Stimulated activated naive CD8-positive, alpha-beta T cell treated with anti-CD3 and anti-CD28 coated beads, Interleukin-15, Interleukin-2, amounts not matched to agents 100 ng/mL and 50 ng/mL, for 24 hours (primary cell): Measurements from ENCODE around the gene CACNA1E.

Source experiments
- H3K27ac Mint-ChIP-seq: one replicate; pipeline ENCODE4 v1.8.0; 2021; ENCODE audit warnings: mild to moderate bottlenecking, mixed read lengths
- H3K27me3 Mint-ChIP-seq: one replicate; pipeline ENCODE4 v1.8.0; 2021; ENCODE audit warnings: mixed read lengths
- H3K36me3 Mint-ChIP-seq: one replicate; pipeline ENCODE4 v1.8.0; 2021; ENCODE audit warnings: low read depth, mixed read lengths
- H3K4me1 Mint-ChIP-seq: one replicate; pipeline ENCODE4 v1.8.0; 2021; ENCODE audit warnings: low read depth, mixed read lengths
- H3K4me3 Mint-ChIP-seq: one replicate; pipeline ENCODE4 v1.8.0; 2021; ENCODE audit warnings: mild to moderate bottlenecking, mixed read lengths
- H3K9me3 Mint-ChIP-seq: one replicate; pipeline ENCODE4 v1.8.0; 2021; ENCODE audit warnings: mixed read lengths

The CACNA1E gene

GRCh38 chr1:181643631-181644030 is 160.3 kb downstream of the CACNA1E start:
- H3K9me3 Mint-ChIP-seq = no peaks in the 10 kb centered on the region
- H3K4me3 Mint-ChIP-seq = no peak overlapping the region
- peaks cover 16% of the 10 kb centered on the region for H3K27me3 Mint-ChIP-seq
- no peaks in the 10 kb centered on the region for H3K4me1 Mint-ChIP-seq
- H3K27ac Mint-ChIP-seq = no peak overlapping the region
- no peaks in the 10 kb centered on the region for H3K36me3 Mint-ChIP-seq

GRCh38 chr1:181645171-181645570 is 161.9 kb downstream of the CACNA1E start:
- H3K9me3 Mint-ChIP-seq = no peaks in the 10 kb centered on the region
- no peak overlapping the region for H3K4me3 Mint-ChIP-seq
- H3K4me1 Mint-ChIP-seq = no peaks in the 10 kb centered on the region
- H3K27me3 Mint-ChIP-seq = peaks cover 9% of the 10 kb centered on the region
- H3K27ac Mint-ChIP-seq = no peak overlapping the region
- no peaks in the 10 kb centered on the region for H3K36me3 Mint-ChIP-seq

GRCh38 chr1:181646710-181647109 is 163.4 kb downstream of the CACNA1E start:
- Mint-ChIP-seq H3K27ac (no peak overlapping the region), H3K36me3 (no peaks in the 10 kb centered on the region), H3K9me3 (no peaks in the 10 kb centered on the region), H3K4me3 (no peak overlapping the region), H3K4me1 (no peaks in the 10 kb centered on the region), H3K27me3 (peaks cover 14% of the 10 kb centered on the region)

DNA sequence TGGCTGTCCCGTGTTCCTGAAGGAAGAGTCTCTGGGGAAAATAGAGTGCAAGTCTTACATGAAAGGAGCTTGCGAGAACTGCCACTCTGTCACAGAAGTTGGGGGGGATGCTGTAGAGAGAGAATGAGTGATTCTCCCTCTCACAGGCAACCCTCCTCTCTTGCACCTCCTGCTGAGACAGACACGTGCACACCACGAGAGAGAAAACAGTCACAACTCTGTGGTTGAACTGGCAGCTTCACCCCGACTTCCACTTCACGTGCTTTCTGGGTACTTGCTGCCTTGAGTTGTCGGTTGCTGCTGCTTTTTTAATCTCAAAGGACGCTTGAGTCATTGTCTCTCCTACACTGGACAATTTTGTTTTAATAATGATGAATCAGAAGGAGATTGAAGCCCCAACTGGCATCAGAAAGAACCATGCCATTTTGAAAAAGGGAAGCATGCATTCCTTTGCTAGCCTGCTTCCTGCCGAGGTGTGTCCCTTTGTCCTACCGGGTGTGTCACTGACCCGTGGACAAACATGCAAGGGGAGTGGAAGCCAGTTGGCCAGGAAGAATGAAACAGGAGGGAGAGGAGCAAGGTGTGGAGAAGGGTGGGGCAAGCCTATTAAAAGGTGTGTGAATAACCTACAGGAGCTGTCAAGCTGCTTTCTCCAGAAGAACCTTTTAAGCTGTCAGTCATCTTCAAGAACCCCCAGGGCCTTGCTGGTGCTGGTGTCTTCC is 164.2 kb downstream of the CACNA1E start:
- Mint-ChIP-seq H3K27me3 (peaks cover 17% of the 10 kb centered on the region), H3K36me3 (no peaks in the 10 kb centered on the region), H3K4me3 (no peak overlapping the region), H3K4me1 (no peaks in the 10 kb centered on the region), H3K27ac (no peak overlapping the region), H3K9me3 (no peaks in the 10 kb centered on the region)

GRCh38 chr1:181651276-181651675 is 168.0 kb downstream of the CACNA1E start:
- peaks cover 13% of the 10 kb centered on the region for H3K27me3 Mint-ChIP-seq
- H3K4me3 Mint-ChIP-seq = no peak overlapping the region
- no peak overlapping the region for H3K27ac Mint-ChIP-seq
- H3K9me3 Mint-ChIP-seq = peaks cover 4% of the 10 kb centered on the region
- no peaks in the 10 kb centered on the region for H3K4me1 Mint-ChIP-seq
- H3K36me3 Mint-ChIP-seq = no peaks in the 10 kb centered on the region

GRCh38 chr1:181655756-181656155 is 172.4 kb downstream of the CACNA1E start:
- H3K27me3 Mint-ChIP-seq = peaks cover 13% of the 10 kb centered on the region
- no peak overlapping the region for H3K27ac Mint-ChIP-seq
- no peaks in the 10 kb centered on the region for H3K4me1 Mint-ChIP-seq
- H3K9me3 Mint-ChIP-seq = peaks cover 4% of the 10 kb centered on the region
- H3K36me3 Mint-ChIP-seq = no peaks in the 10 kb centered on the region
- H3K4me3 Mint-ChIP-seq = no peak overlapping the region

DNA sequence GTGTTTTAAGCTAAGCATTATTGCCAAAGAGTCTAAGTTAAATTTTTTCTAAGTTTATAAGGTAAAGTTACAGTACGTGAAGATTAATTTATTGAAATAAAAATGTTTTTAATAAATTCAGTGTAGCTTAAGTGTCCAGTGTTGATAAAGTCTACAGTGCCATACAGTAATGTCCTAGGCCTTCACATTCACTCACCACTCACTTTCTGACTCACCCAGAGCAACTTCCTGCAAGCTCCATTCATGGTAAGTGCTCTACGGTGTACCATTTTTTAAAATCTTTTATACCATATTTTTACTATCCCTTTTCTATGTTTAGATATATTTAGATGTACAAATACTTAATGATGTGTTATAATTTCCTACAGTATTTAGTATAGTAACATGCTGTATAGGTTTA is 173.2 kb downstream of the CACNA1E start:
- Mint-ChIP-seq H3K4me3 (no peak overlapping the region), H3K9me3 (peaks cover 4% of the 10 kb centered on the region), H3K4me1 (no peaks in the 10 kb centered on the region), H3K36me3 (no peaks in the 10 kb centered on the region), H3K27ac (no peak overlapping the region), H3K27me3 (peaks cover 11% of the 10 kb centered on the region)

GRCh38 chr1:181658581-181658980 is 175.3 kb downstream of the CACNA1E start:
- H3K27ac Mint-ChIP-seq = no peak overlapping the region
- H3K4me3 Mint-ChIP-seq = no peak overlapping the region
- no peaks in the 10 kb centered on the region for H3K4me1 Mint-ChIP-seq
- H3K9me3 Mint-ChIP-seq = peaks cover 4% of the 10 kb centered on the region
- no peaks in the 10 kb centered on the region for H3K36me3 Mint-ChIP-seq
- peaks cover 12% of the 10 kb centered on the region for H3K27me3 Mint-ChIP-seq

DNA sequence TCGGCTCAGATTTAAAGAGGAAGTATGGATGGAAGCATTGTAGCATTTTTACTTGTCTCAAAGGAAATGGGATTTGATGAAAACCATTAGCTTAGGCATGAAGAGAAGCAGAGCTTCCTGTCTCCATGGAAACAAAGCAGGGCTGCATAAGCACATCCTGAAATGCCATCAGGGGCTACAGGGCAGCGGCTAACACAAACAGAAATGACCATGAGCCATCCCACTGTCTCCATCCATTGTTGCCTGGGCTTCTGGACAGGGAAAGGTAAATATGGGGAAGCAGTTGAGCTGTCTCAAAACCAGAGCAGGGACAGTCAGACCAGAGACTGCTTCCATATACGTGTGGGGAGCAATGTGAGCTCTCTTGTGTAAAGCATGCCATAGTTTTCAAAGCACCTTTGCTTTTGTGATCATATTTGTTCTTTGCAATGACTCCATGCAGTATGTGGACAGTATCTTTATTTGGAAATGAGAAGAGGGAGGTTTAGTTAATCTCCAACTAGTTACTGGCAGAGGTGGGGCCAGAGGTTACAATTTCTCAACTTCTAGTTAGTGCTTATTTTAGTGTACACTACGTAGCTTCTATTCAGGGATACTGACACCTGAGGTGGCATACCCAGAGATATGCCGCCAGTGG is 176.1 kb downstream of the CACNA1E start:
- H3K27me3 Mint-ChIP-seq = peaks cover 13% of the 10 kb centered on the region
- H3K27ac Mint-ChIP-seq = no peak overlapping the region

DNA sequence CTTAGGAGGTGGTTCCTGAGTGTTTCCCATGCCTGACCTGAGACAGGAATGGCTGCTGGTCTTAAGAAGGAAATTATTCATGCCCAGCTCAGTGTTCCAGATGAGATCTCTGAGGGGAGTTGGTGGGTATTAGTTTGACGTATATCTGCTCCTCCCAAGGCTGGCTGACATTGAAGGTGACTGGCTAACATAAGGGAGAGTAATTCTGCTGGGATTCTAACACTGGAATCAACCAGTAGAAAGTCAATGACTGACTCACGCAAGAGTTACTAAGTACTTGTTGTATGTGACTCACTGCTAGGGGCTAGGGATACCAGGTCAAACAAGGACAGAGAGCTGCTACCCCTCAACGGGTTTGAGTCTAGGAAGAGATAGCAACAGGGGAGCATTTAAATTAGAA is 177.3 kb downstream of the CACNA1E start:
- no peak overlapping the region for H3K4me3 Mint-ChIP-seq
- no peaks in the 10 kb centered on the region for H3K36me3 Mint-ChIP-seq
- H3K27me3 Mint-ChIP-seq = peaks cover 16% of the 10 kb centered on the region
- no peaks in the 10 kb centered on the region for H3K4me1 Mint-ChIP-seq
- H3K9me3 Mint-ChIP-seq = peaks cover under 1% of the 10 kb centered on the region
- H3K27ac Mint-ChIP-seq = no peak overlapping the region

More for the DNA sequence above, 176.1 kb downstream of the CACNA1E start:
- no peaks in the 10 kb centered on the region for H3K4me1 Mint-ChIP-seq
- H3K36me3 Mint-ChIP-seq = no peaks in the 10 kb centered on the region
- H3K9me3 Mint-ChIP-seq = peaks cover 4% of the 10 kb centered on the region
- H3K4me3 Mint-ChIP-seq = no peak overlapping the region

DNA sequence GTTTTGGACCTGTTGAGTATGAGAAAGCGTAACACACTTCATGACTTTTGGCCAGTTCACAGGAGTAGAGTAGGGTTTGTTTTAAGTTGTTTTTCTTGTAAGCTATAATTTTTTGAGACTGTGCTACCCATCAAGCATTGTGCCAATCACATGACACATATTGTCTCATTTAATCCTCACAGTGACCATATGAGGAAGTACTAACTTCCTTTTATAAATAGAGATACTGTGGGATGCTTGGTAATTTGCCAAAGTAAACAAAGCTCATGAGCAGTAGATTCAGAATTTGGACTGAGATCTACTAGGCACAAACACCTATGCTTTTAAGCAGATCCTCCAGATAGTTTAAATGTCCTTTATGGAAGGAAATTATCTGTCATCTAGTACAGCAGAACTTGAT is 178.3 kb downstream of the CACNA1E start:
- H3K27ac Mint-ChIP-seq = no peak overlapping the region
- peaks cover 19% of the 10 kb centered on the region for H3K27me3 Mint-ChIP-seq
- no peak overlapping the region for H3K4me3 Mint-ChIP-seq
- H3K4me1 Mint-ChIP-seq = no peaks in the 10 kb centered on the region
- H3K9me3 Mint-ChIP-seq = no peaks in the 10 kb centered on the region
- H3K36me3 Mint-ChIP-seq = no peaks in the 10 kb centered on the region

- Mint-ChIP-seq H3K4me3 (no peak overlapping the region), H3K4me1 (no peaks in the 10 kb centered on the region), H3K9me3 (no peaks in the 10 kb centered on the region), H3K36me3 (no peaks in the 10 kb centered on the region), H3K27me3 (peaks cover 26% of the 10 kb centered on the region), H3K27ac (no peak overlapping the region)
Observed at GRCh38 chr1:181662606-181663005, 179.3 kb downstream of the CACNA1E start.

DNA sequence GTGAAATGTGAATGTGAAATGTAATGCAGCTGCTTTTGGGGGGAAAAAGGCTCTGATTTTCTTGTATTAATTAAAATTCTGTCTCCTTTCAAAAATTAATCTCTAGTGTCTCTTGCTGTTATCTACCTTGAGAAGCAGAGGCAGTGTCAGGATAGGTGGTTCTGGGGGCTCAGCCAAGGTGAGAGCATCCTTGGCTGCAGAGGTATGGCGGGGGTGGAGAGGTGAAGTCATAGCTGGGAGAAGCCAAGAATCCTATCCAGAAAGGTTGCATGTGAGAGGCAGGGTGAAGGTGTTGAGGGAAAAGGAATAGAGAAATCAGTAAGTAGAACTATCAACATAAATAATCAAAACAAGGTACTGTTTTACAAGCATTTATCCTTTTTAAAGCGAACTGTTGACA is 181.2 kb downstream of the CACNA1E start:
- no peaks in the 10 kb centered on the region for H3K9me3 Mint-ChIP-seq
- no peaks in the 10 kb centered on the region for H3K36me3 Mint-ChIP-seq
- H3K27ac Mint-ChIP-seq = no peak overlapping the region
- H3K4me1 Mint-ChIP-seq = no peaks in the 10 kb centered on the region
- peaks cover 21% of the 10 kb centered on the region for H3K27me3 Mint-ChIP-seq
- no peak overlapping the region for H3K4me3 Mint-ChIP-seq

GRCh38 chr1:181669246-181669645 is 185.9 kb downstream of the CACNA1E start:
- H3K4me3 Mint-ChIP-seq = no peak overlapping the region
- peaks cover 7% of the 10 kb centered on the region for H3K9me3 Mint-ChIP-seq
- no peaks in the 10 kb centered on the region for H3K4me1 Mint-ChIP-seq
- H3K27ac Mint-ChIP-seq = no peak overlapping the region
- peaks cover 30% of the 10 kb centered on the region for H3K27me3 Mint-ChIP-seq
- no peaks in the 10 kb centered on the region for H3K36me3 Mint-ChIP-seq

- Mint-ChIP-seq H3K36me3 (no peaks in the 10 kb centered on the region), H3K27me3 (peaks cover 28% of the 10 kb centered on the region), H3K9me3 (peaks cover 7% of the 10 kb centered on the region), H3K27ac (no peak overlapping the region), H3K4me1 (no peaks in the 10 kb centered on the region), H3K4me3 (no peak overlapping the region)
Observed at GRCh38 chr1:181674617-181675016, 191.3 kb downstream of the CACNA1E start.
